ENCODE data around the gene SLC35A1.

SLC35A1 gene

GRCh38 chr6:87534377-87535047 lies 61.7 kb downstream of the SLC35A1 start:
- no peak for DNase-seq (ENCODE audit: low read depth)

- no peak for DNase-seq (ENCODE audit: low read depth)
These were observed 65.9 kb downstream of the SLC35A1 start for GRCh38 chr6:87538510-87539260.

- no peak for DNase-seq (ENCODE audit: low read depth)
These were observed 66.8 kb downstream of the SLC35A1 start for GRCh38 chr6:87539554-87539953.

- DNase-seq (ENCODE audit: low read depth): no peak
These were observed 67.8 kb downstream of the SLC35A1 start for GRCh38 chr6:87540539-87540938.

DNA sequence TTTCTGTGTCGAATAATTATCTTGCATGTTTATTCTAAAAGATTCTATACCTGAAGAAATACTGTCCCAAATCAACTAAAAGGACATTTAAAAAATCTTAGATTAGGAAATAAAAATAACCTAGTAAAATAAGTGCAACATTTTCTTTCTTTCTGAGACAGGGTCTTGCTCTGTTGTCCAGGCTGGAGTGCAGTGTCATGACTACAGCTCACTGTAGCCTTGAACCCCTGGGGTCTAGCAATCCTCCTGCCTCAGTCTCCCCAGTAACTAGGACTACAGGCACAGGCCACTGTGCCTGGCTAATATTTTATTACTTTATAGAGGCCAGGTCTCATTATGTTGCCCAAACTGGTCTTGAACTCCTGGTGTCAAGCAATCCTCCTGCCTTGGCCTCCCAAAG lies 68.3 kb downstream of the SLC35A1 start:
- DNase-seq (ENCODE audit: low read depth): no peak

DNA sequence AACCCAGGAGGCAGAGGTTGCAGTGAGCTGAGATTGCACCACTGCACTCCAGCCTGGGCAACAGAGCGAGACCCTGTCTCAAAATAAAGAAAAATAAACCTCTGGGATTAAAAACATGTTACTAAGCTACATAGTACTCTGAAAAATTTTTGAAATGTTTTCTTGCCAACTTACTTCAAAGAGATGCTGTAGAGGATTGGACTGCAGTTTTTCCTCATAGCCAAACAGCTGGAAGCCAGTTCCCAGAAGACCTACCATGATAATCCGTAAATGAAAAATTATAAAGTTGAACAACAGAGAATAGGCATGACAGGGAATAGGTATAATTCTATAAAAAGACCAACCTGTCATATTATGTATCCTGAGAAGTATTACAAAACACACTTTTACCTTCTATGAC lies 69.0 kb downstream of the SLC35A1 start:
- no peak for DNase-seq (ENCODE audit: low read depth)

DNA sequence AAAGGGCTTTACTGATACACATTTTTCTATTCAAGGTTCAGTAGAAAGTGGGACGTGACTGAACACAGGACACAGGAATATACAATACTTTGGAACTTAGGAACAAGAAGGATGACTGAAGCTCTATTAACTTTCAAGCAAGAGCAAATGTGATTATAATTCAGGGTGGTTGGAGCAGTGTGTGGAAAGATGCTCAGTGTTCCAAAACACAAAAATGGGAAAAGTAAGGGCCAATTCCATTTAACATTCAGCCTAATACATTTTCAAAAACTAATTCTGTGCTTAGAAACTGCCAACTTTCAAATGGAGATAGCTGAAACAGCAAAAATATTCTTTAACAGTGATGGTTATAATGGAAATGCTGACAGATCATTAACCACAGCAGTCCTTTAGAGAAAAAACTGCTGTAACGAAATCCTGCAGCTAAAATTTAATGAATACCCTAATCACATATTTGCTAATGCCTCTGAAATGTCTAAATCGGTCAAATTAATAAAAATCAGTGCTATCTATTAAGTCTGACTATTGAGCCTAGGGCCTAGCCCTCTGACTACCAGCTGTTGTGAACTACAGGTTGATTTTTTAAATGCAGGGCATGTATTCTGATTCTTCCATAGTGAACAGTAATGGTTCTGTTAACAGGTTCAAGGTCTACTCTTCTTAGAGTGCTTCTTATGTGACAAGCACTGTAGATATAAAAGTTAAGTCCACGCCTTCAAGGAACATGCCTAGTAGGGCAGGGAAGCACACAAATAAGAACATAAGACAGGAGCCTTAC lies 71.1 kb downstream of the SLC35A1 start:
- DNase-seq (ENCODE audit: low read depth): no peak

GRCh38 chr6:87544474-87544735 lies 71.6 kb downstream of the SLC35A1 start:
- DNase-seq (ENCODE audit: low read depth): no peak

GRCh38 chr6:87551799-87552198 lies 79.0 kb downstream of the SLC35A1 start:
- DNase-seq (ENCODE audit: low read depth): no peak

DNA sequence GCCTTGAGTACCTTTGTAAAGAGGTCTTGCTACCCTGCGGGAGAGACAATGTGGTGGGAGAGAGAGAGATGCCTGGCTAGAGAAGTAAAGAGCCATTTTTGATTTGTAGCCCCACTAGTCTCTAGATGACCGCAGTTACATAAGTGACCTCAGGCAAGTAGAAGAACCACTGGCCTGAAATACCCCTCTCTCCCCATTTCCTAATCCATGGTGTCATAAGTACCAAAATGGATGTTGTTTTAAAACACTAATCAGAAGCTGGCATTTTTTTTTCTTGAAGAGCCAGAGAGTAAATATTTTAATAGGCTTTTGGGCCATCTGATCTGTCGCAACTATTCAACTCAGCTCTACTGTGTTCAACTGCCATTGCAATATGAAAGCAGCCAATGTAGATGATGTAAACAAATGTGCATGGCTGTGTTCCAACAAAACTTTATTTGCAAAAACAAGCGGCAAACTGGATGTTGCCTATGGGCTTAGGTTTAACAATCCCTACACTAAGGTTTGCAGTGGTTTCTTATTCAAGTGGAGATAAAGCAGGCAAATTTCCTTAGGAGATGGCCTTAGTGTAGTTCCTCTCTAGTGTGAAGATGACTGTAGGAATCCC lies 80.5 kb downstream of the SLC35A1 start:
- no peak for DNase-seq (ENCODE audit: low read depth)

- no peak for DNase-seq (ENCODE audit: low read depth)
These were observed 82.7 kb downstream of the SLC35A1 start for GRCh38 chr6:87555506-87555905.

GRCh38 chr6:87558446-87558845 lies 85.7 kb downstream of the SLC35A1 start:
- DNase-seq (ENCODE audit: low read depth): no peak

DNA sequence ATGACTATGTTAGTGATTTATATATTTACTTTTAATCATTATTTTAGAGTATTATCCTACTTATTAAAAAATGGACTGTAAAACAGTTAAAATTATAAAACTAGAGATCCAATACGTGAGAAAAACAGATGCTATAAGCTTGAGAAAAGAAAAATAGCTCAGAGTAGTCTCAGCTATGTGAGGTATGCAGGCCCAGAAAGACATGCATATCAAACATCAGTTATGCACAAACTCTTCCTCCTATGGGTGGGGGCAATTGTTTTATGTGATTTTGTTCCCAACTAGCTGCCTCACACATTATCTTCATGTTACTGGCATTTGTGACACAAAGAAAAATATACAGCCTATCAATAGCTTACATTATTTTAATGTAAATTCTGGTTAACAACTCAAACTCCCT lies 88.2 kb downstream of the SLC35A1 start:
- no peak for DNase-seq (ENCODE audit: low read depth)

All from stimulated activated CD8-positive, alpha-beta memory T cell treated with anti-CD3 and anti-CD28 coated beads, Interleukin-15, amount 100 ng/mL, for 1 hour (primary cell).